GM21528 (cell line): Measurements from ENCODE around the gene DSCAML1.

ENCODE experiments used
- ATAC-seq: cut with Tn5 transposase; IDR thresholded peaks from one replicate; pipeline ENCODE4 v1.9.1; 2021; ENCODE audit warnings: mild to moderate bottlenecking, moderate library complexity; ENCODE audit not compliant: unreplicated experiment, low FRiP score

The DSCAML1 gene

DNA sequence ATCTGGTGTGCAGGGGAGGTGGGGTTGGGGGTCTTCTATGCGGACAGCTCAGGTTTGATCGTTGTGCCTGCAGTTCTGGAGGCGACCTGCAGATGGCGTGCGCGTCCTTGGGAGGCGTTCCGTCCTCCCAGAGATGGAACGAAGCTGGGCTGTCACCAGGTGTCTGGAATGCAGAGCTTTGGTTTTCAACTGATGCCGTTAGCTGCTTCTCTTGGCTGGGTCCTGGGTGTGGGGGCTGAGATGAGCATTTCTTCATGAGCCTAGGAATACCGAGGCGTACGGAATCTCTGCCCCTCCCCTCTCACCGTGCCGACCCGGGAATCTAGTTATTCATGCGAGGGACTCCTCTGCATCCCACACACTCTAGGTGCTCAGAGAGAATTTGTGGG is 370.7 kb downstream of the DSCAML1 start:
- ATAC-seq: no peak

DNA sequence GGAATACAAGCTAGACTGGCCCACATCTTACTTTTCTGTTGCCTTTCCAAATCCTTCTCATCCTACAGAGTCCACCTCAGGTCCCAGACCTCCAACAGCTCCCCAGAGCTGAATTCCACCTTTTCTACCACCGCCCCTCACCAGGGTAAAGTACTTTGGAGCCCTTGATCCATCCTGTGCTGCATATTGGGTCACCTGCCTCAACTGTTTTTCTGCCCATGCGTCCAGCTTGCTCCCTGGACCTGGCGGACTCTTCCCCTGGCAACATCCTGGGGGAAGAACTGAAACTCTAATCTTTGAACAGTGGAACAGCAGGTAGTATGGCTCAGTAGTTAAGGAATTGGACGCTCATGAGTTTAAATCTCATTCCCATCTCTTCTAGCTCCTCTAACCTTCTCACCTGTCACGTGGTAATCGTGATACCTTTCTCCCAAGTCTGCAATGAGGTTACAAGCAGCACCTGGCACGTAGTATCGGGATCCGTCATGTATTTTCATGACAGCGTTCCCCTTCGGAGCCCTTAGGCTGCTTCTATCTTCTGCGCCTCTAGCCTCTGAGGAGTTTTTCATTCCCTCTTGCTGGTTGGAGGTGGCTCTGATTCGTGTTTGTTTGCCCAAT is 371.2 kb downstream of the DSCAML1 start:
- ATAC-seq: no peak

DNA sequence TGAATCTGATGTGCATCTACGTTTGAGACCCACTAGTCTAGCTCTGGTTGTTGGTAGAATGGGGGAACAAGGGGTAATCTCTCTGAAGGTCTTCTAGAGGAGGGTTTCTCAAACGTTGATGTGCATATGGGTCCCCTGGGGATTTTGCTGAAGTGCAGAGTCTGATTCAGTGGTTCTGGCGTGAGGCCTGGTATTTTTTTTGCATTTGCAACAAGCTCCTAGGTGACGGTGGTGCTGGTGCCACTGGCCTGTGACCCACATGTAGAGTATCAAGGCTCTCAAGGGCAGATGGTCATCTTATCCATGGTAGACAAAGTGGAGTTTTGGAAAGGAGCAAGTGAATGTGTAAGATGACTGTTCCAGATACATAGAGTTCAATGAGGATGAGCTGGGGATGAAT is 372.2 kb downstream of the DSCAML1 start:
- no peak for ATAC-seq

- ATAC-seq: no peak
Observed at GRCh38 chr11:117423046-117423575, 373.9 kb downstream of the DSCAML1 start.

- ATAC-seq: no peak
Observed at GRCh38 chr11:117421476-117421875, 375.5 kb downstream of the DSCAML1 start.

DNA sequence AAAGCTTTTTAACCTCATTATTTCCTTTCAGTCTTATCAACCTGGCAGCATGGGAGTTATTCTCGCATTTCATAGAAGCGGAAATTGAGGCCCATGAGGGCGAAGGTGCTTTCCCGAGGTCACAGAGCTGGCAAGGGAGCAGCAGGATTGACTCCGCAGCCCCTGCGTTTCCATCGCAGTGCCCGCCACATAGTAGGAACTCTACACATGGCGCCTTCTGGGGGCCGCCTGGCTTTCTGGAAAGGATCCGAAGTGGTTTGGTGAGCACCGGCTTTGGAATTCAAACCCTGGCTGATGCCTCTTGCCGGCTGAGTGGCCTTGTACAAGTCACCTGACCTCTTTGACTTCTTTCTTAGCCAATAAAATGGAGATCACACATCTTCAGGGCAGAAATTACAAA is 376.0 kb downstream of the DSCAML1 start:
- ATAC-seq: no peak

DNA sequence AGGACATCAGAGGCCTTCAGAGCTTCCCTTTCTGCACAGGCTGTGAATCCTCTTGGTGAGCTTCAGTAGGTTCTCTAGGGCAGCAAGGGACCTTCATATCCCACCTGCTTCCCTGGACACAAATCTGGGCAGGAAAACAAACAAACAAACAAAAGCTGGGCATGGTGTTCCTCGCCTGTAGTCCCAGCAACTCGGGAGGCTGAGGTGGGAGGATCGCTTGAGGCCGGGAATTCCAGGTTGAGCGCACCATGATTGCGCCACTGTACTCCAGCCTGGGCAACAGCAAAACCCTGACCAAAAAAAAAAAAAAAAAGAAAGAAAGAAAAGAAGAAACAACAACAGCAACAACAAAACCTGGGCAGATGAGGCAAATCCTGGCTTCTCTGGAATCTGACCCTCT is 376.4 kb downstream of the DSCAML1 start:
- ATAC-seq: no peak

- ATAC-seq: no peak
Observed at GRCh38 chr11:117420143-117420485, 376.9 kb downstream of the DSCAML1 start.

GRCh38 chr11:117419482-117420142 is 377.4 kb downstream of the DSCAML1 start:
- ATAC-seq: no peak

DNA sequence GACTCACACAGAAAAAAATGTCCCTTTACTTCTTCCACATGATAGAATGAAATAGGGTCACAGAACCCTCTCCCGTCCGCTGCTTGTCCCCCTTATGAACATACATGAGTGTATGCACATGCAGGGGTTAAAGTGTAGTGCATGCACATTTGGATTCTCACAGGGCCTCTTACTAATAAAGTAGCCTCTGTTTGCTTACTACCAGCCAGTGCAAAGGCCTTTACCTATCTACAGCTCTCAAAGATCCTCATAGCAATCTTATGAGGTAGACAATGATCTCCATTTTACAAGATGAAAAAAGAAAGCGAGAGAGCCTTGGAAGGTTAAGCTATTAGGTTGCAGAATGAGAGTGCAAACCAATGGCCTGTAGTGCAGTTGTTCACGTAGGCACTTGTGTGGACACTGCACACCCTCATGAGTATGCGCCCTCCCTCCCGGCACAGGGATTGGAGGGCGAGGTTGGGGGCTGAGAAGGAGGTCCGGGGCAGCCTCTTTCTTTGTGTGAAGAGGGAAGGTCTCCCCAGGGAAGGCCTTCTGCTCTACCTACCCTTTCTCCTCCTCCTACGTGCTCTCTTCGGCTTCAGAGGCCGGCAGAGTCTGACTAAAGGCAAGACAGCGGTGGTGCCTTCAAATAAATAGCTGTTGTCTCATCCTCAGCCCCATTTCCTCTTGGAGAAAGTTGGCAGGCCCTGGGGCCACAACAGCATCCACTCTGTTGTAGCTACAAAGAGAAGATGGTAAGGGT is 378.1 kb downstream of the DSCAML1 start:
- no peak for ATAC-seq

DNA sequence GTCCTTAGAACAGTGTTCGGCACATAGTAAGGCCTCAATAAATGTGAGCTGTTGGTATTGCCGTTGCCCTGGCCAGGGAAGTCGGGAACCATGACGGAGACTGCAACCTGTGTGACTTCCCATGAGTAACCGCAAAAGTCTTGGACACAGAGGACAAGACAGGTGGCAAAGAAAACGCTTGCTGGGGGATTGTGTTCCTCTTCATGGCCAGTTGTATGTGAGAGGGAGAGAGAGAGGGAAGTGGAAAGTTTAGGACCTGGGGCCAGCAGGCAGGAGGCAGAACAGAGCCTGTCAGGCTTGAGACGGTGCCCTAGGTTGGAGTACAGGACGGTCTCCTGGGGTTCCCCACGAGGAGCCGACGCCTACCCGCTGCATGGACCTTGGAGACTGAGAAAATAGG is 379.2 kb downstream of the DSCAML1 start:
- no peak for ATAC-seq

- no peak for ATAC-seq
Observed at GRCh38 chr11:117417342-117417741, 379.7 kb downstream of the DSCAML1 start.

DNA sequence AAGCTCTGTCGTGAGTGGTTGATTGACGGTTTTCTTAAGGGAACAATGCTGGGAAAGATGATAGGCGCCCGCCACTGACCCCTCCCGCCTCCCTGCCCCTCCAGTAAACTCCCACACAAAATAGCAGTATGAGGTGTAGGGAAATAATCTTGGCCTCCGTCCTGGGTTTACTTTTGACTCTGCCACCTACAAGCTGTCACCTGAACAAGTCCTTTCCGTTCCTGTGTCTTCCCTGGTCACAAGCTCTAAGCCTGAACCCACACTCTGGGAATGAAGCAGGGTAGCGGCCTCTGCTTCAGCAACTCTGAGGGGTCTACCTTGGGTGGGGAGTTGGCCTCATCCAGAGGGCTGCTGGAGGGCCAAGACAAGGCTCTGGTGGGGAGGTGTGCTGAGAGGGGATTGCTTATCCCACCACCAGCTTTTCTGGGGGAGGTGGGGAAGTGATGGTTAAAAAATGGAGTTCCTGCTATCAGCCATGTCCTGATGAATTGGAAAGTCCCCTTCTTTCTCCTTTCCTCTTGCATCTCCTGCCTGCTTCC is 381.6 kb downstream of the DSCAML1 start:
- no peak for ATAC-seq

GRCh38 chr11:117414724-117415123 is 382.3 kb downstream of the DSCAML1 start:
- ATAC-seq: no peak

DNA sequence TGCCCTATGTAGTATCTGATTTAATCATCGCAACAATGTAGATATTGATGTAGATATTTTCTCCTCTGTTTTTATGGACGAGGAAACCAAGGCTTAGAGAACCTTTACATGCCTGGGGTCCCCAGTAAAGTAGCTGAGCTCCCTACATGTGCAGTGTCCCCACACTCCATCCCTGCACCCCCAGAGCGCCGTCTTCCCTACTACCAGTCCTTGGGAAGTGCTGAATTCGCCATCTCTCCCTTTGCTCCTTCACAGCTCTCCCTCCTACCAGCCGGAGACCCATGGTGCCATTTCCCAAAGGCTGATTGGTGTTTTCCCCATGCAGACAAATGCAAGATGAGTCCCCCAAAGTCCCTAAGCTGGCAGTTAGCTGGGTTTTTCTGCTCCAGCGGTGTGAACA is 383.4 kb downstream of the DSCAML1 start:
- ATAC-seq: no peak

- ATAC-seq: no peak
Observed at GRCh38 chr11:117412653-117413275, 384.3 kb downstream of the DSCAML1 start.

- ATAC-seq: no peak
Observed at GRCh38 chr11:117412176-117412575, 384.8 kb downstream of the DSCAML1 start.

- no peak for ATAC-seq
Observed at GRCh38 chr11:117411736-117412135, 385.3 kb downstream of the DSCAML1 start.

- ATAC-seq: no peak
Observed at GRCh38 chr11:117410861-117411710, 385.9 kb downstream of the DSCAML1 start.

DNA sequence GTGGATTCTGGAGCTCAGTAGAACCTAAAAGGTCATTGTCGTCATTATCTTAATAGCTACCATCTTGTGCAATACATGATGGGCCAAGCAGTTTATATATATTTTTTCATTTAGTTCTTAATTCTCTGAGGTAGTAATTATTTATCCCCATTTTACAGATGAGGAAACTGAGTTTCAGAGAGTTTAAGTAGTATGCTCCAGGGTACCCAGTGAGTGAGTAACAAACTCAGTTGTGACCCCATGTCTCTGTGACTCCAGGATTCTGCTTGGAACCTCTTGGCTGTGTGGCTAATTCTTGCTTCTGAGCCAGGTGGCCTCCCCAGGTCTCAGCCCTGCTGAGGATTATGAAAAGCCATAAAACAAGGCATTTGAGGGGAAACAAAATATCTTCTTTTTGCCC is 386.8 kb downstream of the DSCAML1 start:
- no peak for ATAC-seq
